OCI-LY7 (cell line): ENCODE results near the gene RRBP1.

ENCODE experiments used
- EZH2phosphoT487 ChIP-seq: fragments of 200-600 bp; sonication (generic); IDR thresholded peaks from 2 replicates; pipeline ENCODE4 v1.6.1; 2018; ENCODE audit warnings: low read depth, borderline replicate concordance, mild to moderate bottlenecking, mixed run types, antibody characterized with exemption, low read length, moderate library complexity, mixed read lengths
- TF ChIP-seq, protein P1 (sequence below): fragments of 200-600 bp; sonication (generic); conservative IDR thresholded peaks from 2 replicates; pipeline ENCODE4 v1.5.1; 2014; ENCODE audit warnings: mild to moderate bottlenecking, antibody characterized with exemption, low read length, moderate library complexity, mixed read lengths

DNA sequence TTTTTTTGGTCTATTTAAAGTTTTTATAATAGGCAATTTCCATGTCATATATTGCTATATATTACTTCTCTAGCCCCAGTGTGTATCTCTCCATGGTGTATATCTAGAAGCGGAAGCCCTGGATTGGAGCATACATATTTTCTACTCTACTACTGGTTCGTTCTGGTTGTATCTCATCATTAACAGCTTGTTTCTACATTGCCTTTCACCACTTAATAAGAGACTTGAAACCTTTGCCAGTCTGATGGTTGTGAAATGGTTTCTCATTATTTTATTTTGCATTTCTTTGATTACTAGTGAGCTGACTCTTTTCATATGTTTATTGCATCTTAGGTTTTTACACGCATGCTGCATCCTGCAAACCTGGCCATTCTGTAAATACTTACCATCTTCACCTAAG lies 108.6 kb downstream of the RRBP1 start:
- TF ChIP-seq, protein P1, sequence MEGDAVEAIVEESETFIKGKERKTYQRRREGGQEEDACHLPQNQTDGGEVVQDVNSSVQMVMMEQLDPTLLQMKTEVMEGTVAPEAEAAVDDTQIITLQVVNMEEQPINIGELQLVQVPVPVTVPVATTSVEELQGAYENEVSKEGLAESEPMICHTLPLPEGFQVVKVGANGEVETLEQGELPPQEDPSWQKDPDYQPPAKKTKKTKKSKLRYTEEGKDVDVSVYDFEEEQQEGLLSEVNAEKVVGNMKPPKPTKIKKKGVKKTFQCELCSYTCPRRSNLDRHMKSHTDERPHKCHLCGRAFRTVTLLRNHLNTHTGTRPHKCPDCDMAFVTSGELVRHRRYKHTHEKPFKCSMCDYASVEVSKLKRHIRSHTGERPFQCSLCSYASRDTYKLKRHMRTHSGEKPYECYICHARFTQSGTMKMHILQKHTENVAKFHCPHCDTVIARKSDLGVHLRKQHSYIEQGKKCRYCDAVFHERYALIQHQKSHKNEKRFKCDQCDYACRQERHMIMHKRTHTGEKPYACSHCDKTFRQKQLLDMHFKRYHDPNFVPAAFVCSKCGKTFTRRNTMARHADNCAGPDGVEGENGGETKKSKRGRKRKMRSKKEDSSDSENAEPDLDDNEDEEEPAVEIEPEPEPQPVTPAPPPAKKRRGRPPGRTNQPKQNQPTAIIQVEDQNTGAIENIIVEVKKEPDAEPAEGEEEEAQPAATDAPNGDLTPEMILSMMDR = no peak
- TF ChIP-seq EZH2phosphoT487 = no peak
